Suprapubic skin (tissue), 3 donors: ENCODE measurements around the gene SETDB2.

ENCODE experiments used
- CTCF ChIP-seq, 2 donors: fragments of 200-600 bp in 1 of 2; fragments of 450-650 bp in 1 of 2; sonication (generic) in 1 of 2; IDR thresholded peaks; one replicate each; pipeline ENCODE4 v1.5.1; 2016 to 2019; ENCODE audit warnings: antibody characterized with exemption in 2 of 2, mild to moderate bottlenecking in 1 of 2, moderate library complexity in 1 of 2
- POLR2A ChIP-seq, 2 donors: fragments of 450-650 bp; IDR thresholded peaks; one replicate each; pipeline ENCODE4 v1.6.1; 2017; ENCODE audit warnings: antibody characterized with exemption in 2 of 2, mild to moderate bottlenecking in 2 of 2, moderate library complexity in 2 of 2

DNA sequence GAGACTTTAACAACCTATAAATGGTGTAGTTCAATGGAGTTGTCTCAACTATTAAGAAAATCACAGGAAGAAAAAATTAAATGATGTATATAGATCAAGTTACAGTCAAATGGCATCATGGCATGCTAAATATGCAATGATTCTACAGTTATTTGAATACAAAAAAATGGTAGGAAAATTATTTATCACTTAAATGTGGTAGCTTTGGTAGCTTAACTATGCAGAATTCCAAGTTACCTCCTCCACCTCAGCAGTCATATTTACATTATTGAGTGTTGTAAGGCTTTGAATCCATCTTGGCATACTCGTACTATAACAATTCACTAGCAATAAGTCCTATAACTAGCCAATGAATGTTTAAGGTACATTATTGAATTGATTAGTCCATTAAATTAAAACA, 37.0 kb upstream of the SETDB2 start:
- no peak for TF ChIP-seq CTCF (IDR thresholded peaks at IDR 0.05)
- TF ChIP-seq POLR2A (IDR thresholded peaks at IDR 0.05), result no peak
